Measurements from ENCODE around the gene DEFB132. TPM values are rescaled to one million over a fixed set of nuclear protein-coding genes. Genes with fewer than 3 reads are reported as not detected.
A peak's percentile ranks its signal among the peaks of the same experiment; 100 is the strongest.

DEFB132 gene
- total and polyA plus RNA-seq, 4 donors = 0.08 TPM; not detected in 2

DNA sequence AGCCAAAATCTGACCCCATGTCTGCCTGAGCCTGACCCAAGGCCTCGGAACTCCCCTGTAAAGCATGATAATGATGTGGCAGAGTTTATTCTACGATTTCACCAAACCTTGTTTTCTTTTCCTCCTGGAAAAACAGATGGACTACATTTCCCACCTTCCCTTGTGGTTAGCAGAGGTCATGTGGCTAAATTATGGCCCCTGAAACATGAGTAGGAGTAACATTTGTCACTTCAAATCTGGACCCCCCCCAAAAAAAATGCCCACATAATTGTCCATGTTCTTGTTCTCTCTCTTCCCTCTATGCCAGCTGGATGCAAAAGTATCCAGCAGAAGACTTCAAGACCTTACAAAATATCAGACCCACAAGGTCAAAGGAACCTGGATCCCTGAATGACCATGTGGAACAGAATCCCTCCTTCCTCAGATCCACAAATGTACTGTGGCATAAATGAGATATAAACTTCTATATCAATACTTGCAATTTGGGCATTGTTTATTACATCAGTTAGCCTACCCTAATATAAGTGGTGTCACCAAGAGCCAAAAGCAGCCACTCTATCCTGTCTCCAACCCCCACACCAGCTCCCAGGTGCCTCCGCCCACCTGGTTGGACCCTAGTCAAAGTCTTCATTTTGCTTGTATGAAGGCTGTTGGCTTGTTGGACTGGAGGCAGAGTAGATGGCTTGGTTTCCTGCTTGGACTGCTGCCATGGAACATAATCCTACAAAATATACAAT is 31.6 kb downstream of the DEFB132 start:
- no peaks in the 10 kb centered on the region for H3K9me3 ChIP-seq (ENCODE audit: control insufficient read depth in 4 of 4, low read length in 3 of 4)
- no peaks in the 10 kb centered on the region for H3K27me3 ChIP-seq (ENCODE audit: control insufficient read depth in 4 of 4, insufficient read depth in 4 of 4, low read length in 3 of 4)
- no peak for DNase-seq (ENCODE audit: low spot score)
- no peaks in the 10 kb centered on the region for H3K36me3 ChIP-seq (ENCODE audit: control insufficient read depth in 4 of 4, insufficient read depth in 3 of 4, low read depth in 1 of 4, low read length in 3 of 4)
- no peak overlapping the region for H3K27ac ChIP-seq (ENCODE audit: low read depth in 1 of 2, low read length in 2 of 2)
- peaks cover 0 to 19% (median 12%) of the 10 kb centered on the region in 4 donors for H3K4me1 ChIP-seq (ENCODE audit: control insufficient read depth in 4 of 4, insufficient read depth in 4 of 4, low read length in 3 of 4)
- 80% methylated on average over 3 of the region's 3 CpGs for WGBS
- no peak for TF ChIP-seq HNF4A (conservative IDR thresholded peaks at IDR 0.05)
- TF ChIP-seq, protein P1, sequence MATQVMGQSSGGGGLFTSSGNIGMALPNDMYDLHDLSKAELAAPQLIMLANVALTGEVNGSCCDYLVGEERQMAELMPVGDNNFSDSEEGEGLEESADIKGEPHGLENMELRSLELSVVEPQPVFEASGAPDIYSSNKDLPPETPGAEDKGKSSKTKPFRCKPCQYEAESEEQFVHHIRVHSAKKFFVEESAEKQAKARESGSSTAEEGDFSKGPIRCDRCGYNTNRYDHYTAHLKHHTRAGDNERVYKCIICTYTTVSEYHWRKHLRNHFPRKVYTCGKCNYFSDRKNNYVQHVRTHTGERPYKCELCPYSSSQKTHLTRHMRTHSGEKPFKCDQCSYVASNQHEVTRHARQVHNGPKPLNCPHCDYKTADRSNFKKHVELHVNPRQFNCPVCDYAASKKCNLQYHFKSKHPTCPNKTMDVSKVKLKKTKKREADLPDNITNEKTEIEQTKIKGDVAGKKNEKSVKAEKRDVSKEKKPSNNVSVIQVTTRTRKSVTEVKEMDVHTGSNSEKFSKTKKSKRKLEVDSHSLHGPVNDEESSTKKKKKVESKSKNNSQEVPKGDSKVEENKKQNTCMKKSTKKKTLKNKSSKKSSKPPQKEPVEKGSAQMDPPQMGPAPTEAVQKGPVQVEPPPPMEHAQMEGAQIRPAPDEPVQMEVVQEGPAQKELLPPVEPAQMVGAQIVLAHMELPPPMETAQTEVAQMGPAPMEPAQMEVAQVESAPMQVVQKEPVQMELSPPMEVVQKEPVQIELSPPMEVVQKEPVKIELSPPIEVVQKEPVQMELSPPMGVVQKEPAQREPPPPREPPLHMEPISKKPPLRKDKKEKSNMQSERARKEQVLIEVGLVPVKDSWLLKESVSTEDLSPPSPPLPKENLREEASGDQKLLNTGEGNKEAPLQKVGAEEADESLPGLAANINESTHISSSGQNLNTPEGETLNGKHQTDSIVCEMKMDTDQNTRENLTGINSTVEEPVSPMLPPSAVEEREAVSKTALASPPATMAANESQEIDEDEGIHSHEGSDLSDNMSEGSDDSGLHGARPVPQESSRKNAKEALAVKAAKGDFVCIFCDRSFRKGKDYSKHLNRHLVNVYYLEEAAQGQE (IDR thresholded peaks at IDR 0.05) = no peak
- no peak for TF ChIP-seq GABPA (IDR thresholded peaks at IDR 0.05 in 1 of 2, conservative IDR thresholded peaks at IDR 0.05 in 1 of 2)
- TF ChIP-seq SP1 (IDR thresholded peaks at IDR 0.05) = no peak
- no peak for TF ChIP-seq RAD21 (IDR thresholded peaks at IDR 0.05)
- no peak for TF ChIP-seq FOXA1 (IDR thresholded peaks at IDR 0.05)
- H3K4me3 ChIP-seq (ENCODE audit: low read depth in 1 of 3, low read length in 3 of 3) = no peak overlapping the region
- no peak overlapping the region for H3K9ac ChIP-seq (ENCODE audit: low read depth in 1 of 2, low read length in 2 of 2)

DNA sequence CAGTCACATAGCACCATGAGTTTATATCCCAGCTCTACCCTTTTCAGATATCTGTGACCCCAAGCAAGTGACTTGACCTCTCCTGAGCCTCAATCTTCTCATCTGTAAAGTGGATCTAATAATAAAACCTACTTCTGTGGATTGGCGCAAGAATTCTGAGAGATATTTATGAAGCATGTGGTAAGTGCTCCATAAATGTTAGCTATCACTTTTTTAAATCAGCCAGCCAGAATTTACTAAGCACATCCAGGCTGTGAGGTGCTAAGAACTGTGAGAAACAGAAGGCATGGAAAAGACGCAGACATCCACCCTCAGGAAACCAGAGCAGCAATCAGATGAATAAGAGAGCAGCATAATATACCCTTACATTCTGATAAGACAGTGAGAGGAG is 32.2 kb downstream of the DEFB132 start:
- Histone ChIP-seq H3K36me3 (ENCODE audit: control insufficient read depth in 4 of 4, insufficient read depth in 3 of 4, low read depth in 1 of 4, low read length in 3 of 4) (no peaks in the 10 kb centered on the region), H3K27ac (ENCODE audit: low read depth in 1 of 2, low read length in 2 of 2) (peak overlapping the region; percentile 42 to 55), H3K9ac (ENCODE audit: low read depth in 1 of 2, low read length in 2 of 2) (peak overlapping the region; percentile 30 to 81), H3K27me3 (ENCODE audit: control insufficient read depth in 4 of 4, insufficient read depth in 4 of 4, low read length in 3 of 4) (no peaks in the 10 kb centered on the region), H3K4me3 (ENCODE audit: low read depth in 1 of 3, low read length in 3 of 3) (peak overlapping the region; percentile 78 to 84 (median 79)), H3K9me3 (ENCODE audit: control insufficient read depth in 4 of 4, low read length in 3 of 4) (no peaks in the 10 kb centered on the region), H3K4me1 (ENCODE audit: control insufficient read depth in 4 of 4, insufficient read depth in 4 of 4, low read length in 3 of 4) (peaks cover 0 to 19% (median 12%) of the 10 kb centered on the region in 4 donors)
- no peak for TF ChIP-seq FOXA1 (IDR thresholded peaks at IDR 0.05)
- TF ChIP-seq, protein P2, sequence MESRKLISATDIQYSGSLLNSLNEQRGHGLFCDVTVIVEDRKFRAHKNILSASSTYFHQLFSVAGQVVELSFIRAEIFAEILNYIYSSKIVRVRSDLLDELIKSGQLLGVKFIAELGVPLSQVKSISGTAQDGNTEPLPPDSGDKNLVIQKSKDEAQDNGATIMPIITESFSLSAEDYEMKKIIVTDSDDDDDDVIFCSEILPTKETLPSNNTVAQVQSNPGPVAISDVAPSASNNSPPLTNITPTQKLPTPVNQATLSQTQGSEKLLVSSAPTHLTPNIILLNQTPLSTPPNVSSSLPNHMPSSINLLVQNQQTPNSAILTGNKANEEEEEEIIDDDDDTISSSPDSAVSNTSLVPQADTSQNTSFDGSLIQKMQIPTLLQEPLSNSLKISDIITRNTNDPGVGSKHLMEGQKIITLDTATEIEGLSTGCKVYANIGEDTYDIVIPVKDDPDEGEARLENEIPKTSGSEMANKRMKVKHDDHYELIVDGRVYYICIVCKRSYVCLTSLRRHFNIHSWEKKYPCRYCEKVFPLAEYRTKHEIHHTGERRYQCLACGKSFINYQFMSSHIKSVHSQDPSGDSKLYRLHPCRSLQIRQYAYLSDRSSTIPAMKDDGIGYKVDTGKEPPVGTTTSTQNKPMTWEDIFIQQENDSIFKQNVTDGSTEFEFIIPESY (IDR thresholded peaks at IDR 0.05) = no peak
- no peak for TF ChIP-seq HNF4A (conservative IDR thresholded peaks at IDR 0.05)
- DNase-seq (ENCODE audit: low spot score) = no peak
- 58% methylated on average over 2 of the region's 2 CpGs for WGBS

DNA sequence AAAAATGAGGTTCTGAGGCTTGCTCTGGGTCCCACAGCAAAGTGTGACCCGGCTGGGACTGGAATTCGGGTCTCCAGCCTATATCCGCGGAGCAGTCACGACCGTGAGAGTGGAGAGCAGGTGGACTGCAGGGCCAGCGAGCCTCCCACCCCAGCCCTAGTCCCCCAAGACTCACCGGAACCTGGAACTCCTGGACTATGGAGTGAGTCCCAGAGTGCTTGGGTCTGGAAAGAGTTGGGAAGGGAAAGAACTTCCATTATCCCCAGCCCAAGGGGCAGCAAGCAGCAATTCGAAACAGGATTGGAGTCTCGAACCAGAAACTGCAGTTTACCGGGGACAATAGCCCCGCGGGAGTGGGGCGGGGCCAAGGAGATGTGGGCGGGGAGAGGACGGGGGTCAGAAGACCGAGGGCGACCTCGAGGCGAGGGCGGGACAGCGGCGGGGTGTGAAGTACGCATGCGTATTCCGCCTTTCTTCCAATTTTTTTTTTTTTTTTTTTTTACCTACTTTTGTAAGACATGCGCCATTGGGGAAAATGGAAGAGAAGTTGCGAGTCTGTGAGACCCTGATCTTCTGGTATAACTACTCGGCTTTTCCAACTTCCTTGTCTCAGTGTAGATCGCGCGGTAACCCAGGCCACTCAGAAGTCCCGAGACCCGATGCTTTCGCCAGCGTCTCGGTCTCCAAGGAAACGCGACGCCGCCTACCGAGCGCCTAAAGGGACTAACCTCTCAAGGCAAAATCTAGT is 32.7 kb downstream of the DEFB132 start, which contains the start of gene C20orf96:
C20orf96 (minus strand) TSS at position 667 of the 748 bp plus-strand sequence; CDS start at position 527, 140 bp downstream.
- Histone ChIP-seq H3K27me3 (ENCODE audit: control insufficient read depth in 4 of 4, insufficient read depth in 4 of 4, low read length in 3 of 4) (no peaks in the 10 kb centered on the region), H3K4me1 (ENCODE audit: control insufficient read depth in 4 of 4, insufficient read depth in 4 of 4, low read length in 3 of 4) (peaks cover 0 to 19% (median 12%) of the 10 kb centered on the region in 4 donors), H3K36me3 (ENCODE audit: control insufficient read depth in 4 of 4, insufficient read depth in 3 of 4, low read depth in 1 of 4, low read length in 3 of 4) (no peaks in the 10 kb centered on the region), H3K9ac (ENCODE audit: low read depth in 1 of 2, low read length in 2 of 2) (peak within 1 kb of the TSS; percentile 30 to 81), H3K4me3 (ENCODE audit: low read depth in 1 of 3, low read length in 3 of 3) (peak within 1 kb of the TSS; percentile 78 to 84 (median 79)), H3K9me3 (ENCODE audit: control insufficient read depth in 4 of 4, low read length in 3 of 4) (no peaks in the 10 kb centered on the region), H3K27ac (ENCODE audit: low read depth in 1 of 2, low read length in 2 of 2) (peak within 1 kb of the TSS; percentile 42 to 55)
- WGBS = under 1% methylated on average over 43 of the region's 43 CpGs
- DNase-seq (ENCODE audit: low spot score) = peak; percentile 90
- TF ChIP-seq TAF1 (conservative IDR thresholded peaks at IDR 0.05) (no peak), RAD21 (IDR thresholded peaks at IDR 0.05) (peak in 1 of 2 donors; percentile 8), FOXA1 (IDR thresholded peaks at IDR 0.05) (no peak), JUND (IDR thresholded peaks at IDR 0.05) (peak in 1 of 2 donors; percentile 31), SP1 (IDR thresholded peaks at IDR 0.05) (peak; percentile 48), GABPA (IDR thresholded peaks at IDR 0.05 in 1 of 2, conservative IDR thresholded peaks at IDR 0.05 in 1 of 2) (peak in 1 of 2 donors; percentile 27), RXRA (IDR thresholded peaks at IDR 0.05) (peak; percentile 69 to 74), NR2F2 (IDR thresholded peaks at IDR 0.05) (peak; percentile 43)
- TF ChIP-seq, protein P3, sequence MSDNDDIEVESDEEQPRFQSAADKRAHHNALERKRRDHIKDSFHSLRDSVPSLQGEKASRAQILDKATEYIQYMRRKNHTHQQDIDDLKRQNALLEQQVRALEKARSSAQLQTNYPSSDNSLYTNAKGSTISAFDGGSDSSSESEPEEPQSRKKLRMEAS (IDR thresholded peaks at IDR 0.05) = peak; percentile 34
- TF ChIP-seq, protein P4, sequence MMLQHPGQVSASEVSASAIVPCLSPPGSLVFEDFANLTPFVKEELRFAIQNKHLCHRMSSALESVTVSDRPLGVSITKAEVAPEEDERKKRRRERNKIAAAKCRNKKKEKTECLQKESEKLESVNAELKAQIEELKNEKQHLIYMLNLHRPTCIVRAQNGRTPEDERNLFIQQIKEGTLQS (IDR thresholded peaks at IDR 0.05) = no peak
- TF ChIP-seq, protein P5, sequence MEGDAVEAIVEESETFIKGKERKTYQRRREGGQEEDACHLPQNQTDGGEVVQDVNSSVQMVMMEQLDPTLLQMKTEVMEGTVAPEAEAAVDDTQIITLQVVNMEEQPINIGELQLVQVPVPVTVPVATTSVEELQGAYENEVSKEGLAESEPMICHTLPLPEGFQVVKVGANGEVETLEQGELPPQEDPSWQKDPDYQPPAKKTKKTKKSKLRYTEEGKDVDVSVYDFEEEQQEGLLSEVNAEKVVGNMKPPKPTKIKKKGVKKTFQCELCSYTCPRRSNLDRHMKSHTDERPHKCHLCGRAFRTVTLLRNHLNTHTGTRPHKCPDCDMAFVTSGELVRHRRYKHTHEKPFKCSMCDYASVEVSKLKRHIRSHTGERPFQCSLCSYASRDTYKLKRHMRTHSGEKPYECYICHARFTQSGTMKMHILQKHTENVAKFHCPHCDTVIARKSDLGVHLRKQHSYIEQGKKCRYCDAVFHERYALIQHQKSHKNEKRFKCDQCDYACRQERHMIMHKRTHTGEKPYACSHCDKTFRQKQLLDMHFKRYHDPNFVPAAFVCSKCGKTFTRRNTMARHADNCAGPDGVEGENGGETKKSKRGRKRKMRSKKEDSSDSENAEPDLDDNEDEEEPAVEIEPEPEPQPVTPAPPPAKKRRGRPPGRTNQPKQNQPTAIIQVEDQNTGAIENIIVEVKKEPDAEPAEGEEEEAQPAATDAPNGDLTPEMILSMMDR (IDR thresholded peaks at IDR 0.05; ENCODE audit: low read depth, low read length, missing input control) = peak; percentile 21
